ENCODE data around the gene ETFA. TPM values are rescaled to one million over a fixed set of nuclear protein-coding genes. Genes with fewer than 3 reads are reported as not detected.

The ETFA gene
- total and polyA plus RNA-seq, 2 of the 8 experiments (the other 6 are each of a cell fraction or from before 2014, with no cell fraction given): 60.9 to 90.0 TPM

- ChIA-PET POLR2A (ENCODE audit: partially characterized antibody) (no interaction called here), CTCF (ENCODE audit: partially characterized antibody) (interaction anchor here (0.8 to 1.0 kb wide), 2 partner anchors 12 to 31 kb away, joined by 3 to 4 read pairs; no protein-coding TSS in a partner anchor)
- no peaks in the 10 kb centered on the region for H3K23me2 ChIP-seq (ENCODE audit: low read depth, low read length)
- H3K79me2 ChIP-seq (ENCODE audit: control insufficient read depth in 1 of 2, insufficient read depth in 2 of 2, low read length in 2 of 2): no peaks in the 10 kb centered on the region
- no peak overlapping the region for H3K4me3 ChIP-seq (ENCODE audit: extremely low read depth in 1 of 4, insufficient read depth in 2 of 4, low read depth in 3 of 4, low read length in 4 of 4)
- no peak overlapping the region for H2BK20ac ChIP-seq (ENCODE audit: low read length)
- H3K4ac ChIP-seq (replicated peaks; ENCODE audit: insufficient read length, low read depth, low read length): no peak overlapping the region
- H3K23ac ChIP-seq (ENCODE audit: insufficient read length): no peak overlapping the region
- no peaks in the 10 kb centered on the region for H3K36me3 ChIP-seq (ENCODE audit: control insufficient read depth in 2 of 4, insufficient read depth in 4 of 4, low read length in 3 of 4)
- no peak for DNase-seq (ENCODE audit: low read depth in 1 of 2, low spot score in 2 of 2)
- no peak overlapping the region for H3K56ac ChIP-seq (replicated peaks; ENCODE audit: insufficient read length, low read depth, low read length)
- no peak overlapping the region for H4K8ac ChIP-seq (ENCODE audit: extremely low read depth, insufficient read depth, low read length)
- H3K79me1 ChIP-seq (ENCODE audit: low read depth, low read length): no peaks in the 10 kb centered on the region
- WGBS, 2 experiments (ENCODE audit: extremely low coverage in 1 of 2, insufficient coverage in 1 of 2, insufficient read length in 1 of 2, insufficient replicate concordance in 2 of 2, low coverage in 1 of 2, low lambda C conversion rate in 2 of 2, missing lambda C conversion rate in 1 of 2): 88% methylated on average over 4 of the region's 4 CpGs; no CpG with 5 or more reads in 1 of the 2 experiments
- H3K18ac ChIP-seq (ENCODE audit: extremely low read depth, low read length): no peak overlapping the region
- H4K20me1 ChIP-seq (replicated peaks in 1 of 2; ENCODE audit: control insufficient read depth in 1 of 2, insufficient read depth in 2 of 2, low read length in 2 of 2): no peaks in the 10 kb centered on the region
- H2AFZ ChIP-seq (ENCODE audit: low read length): no peak overlapping the region
- no peak overlapping the region for H2AK5ac ChIP-seq (ENCODE audit: low read depth, low read length)
- H4K5ac ChIP-seq (ENCODE audit: insufficient read length, low read depth, low read length): no peak overlapping the region
- H3K27me3 ChIP-seq (replicated peaks in 1 of 4; ENCODE audit: control insufficient read depth in 3 of 4, extremely low read depth in 1 of 4, insufficient read depth in 3 of 4, low read length in 3 of 4): no peaks in the 10 kb centered on the region; a peak in 1 of 7 replicates
- no peak for FAIRE-seq
- TF ChIP-seq TAF7 (optimal IDR thresholded peaks at IDR 0.05; ENCODE audit: borderline replicate concordance, low read depth, low read length): no peak
- H3K9me3 ChIP-seq (ENCODE audit: insufficient read depth in 2 of 2, low read depth in 1 of 2, low read length in 1 of 2): no peaks in the 10 kb centered on the region
- no peak overlapping the region for H3K27ac ChIP-seq (ENCODE audit: low read depth, low read length)
- H3K4me1 ChIP-seq (replicated peaks in 1 of 4; ENCODE audit: control insufficient read depth in 3 of 4, insufficient read depth in 4 of 4, low read length in 3 of 4): 0 out of 7 replicates have a peak, but pooled peaks cover 0 to 3% (median 0%) of the 10 kb centered on the region in 4 experiments
- H2BK120ac ChIP-seq (replicated peaks; ENCODE audit: low read depth, low read length): no peak overlapping the region
- no peak overlapping the region for H2BK12ac ChIP-seq (ENCODE audit: low read depth, low read length)
- no peak overlapping the region for H3K9ac ChIP-seq (replicated peaks in 1 of 4; ENCODE audit: extremely low read depth in 1 of 4, low read depth in 3 of 4, low read length in 3 of 4)
- H2BK15ac ChIP-seq (ENCODE audit: low read length): no peak overlapping the region
- H3K14ac ChIP-seq (ENCODE audit: insufficient read length): no peak overlapping the region
- no peak overlapping the region for H4K91ac ChIP-seq (replicated peaks; ENCODE audit: insufficient read length, low read length)
- H2BK5ac ChIP-seq (ENCODE audit: low read depth, low read length): no peak overlapping the region
- no peak overlapping the region for H3K4me2 ChIP-seq (ENCODE audit: insufficient read depth in 1 of 2, low read depth in 2 of 2, low read length in 2 of 2)
These were observed 132.2 kb downstream of the ETFA start for GRCh38 chr15:76179023-76179422.

All from H1 (cell line).